DOHH2 (cell line): Measurements from ENCODE around the gene SPANXD.

Source experiments
- H3F3A ChIP-seq: fragments of 200-600 bp; sonication (generic), shearing (Covaris generic); 2 replicates; pipeline ENCODE4 v1.6.0; 2016; ENCODE audit warnings: antibody characterized with exemption, mild to moderate bottlenecking; ENCODE audit not compliant: control insufficient read depth, insufficient read depth
- H3K27ac ChIP-seq: fragments of 200-600 bp; sonication (generic); 2 replicates; pipeline ENCODE4 v1.5.1; 2014; ENCODE audit warnings: low read depth, mild to moderate bottlenecking, low read length, moderate library complexity
- H3K27me3 ChIP-seq: fragments of 200-600 bp; sonication (generic); 2 replicates; pipeline ENCODE4 v1.6.1; 2014; ENCODE audit warnings: mild to moderate bottlenecking, low read length, mixed read lengths; ENCODE audit not compliant: control insufficient read depth
- H3K36me3 ChIP-seq: fragments of 200-600 bp; sonication (generic); 2 replicates; pipeline ENCODE4 v1.6.1; 2014; ENCODE audit warnings: mild to moderate bottlenecking, low read length, moderate library complexity, mixed read lengths; ENCODE audit not compliant: control insufficient read depth
- H3K4me1 ChIP-seq: fragments of 200-600 bp; sonication (generic); 2 replicates; pipeline ENCODE4 v1.6.1; 2014; ENCODE audit warnings: mild to moderate bottlenecking, low read length, mixed read lengths; ENCODE audit not compliant: control insufficient read depth
- H3K4me2 ChIP-seq: fragments of 200-600 bp; sonication (generic); 2 replicates; pipeline ENCODE4 v1.6.0; 2014; ENCODE audit warnings: mild to moderate bottlenecking, low read length, moderate library complexity
- H3K4me3 ChIP-seq: fragments of 200-600 bp; sonication (generic); 2 replicates; pipeline ENCODE4 v1.5.1; 2014; ENCODE audit warnings: mild to moderate bottlenecking, low read length, mixed read lengths
- H3K79me2 ChIP-seq: fragments of 200-600 bp; sonication (generic); 2 replicates; pipeline ENCODE4 v1.6.1; 2014; ENCODE audit warnings: mild to moderate bottlenecking, low read length, mixed read lengths; ENCODE audit not compliant: control insufficient read depth
- H3K9me2 ChIP-seq: fragments of 200-600 bp; sonication (generic); replicated peaks from 2 replicates; pipeline ENCODE4 v1.6.1; 2014; ENCODE audit warnings: mild to moderate bottlenecking, low read length, mixed read lengths; ENCODE audit not compliant: control insufficient read depth
- H3K9me3 ChIP-seq: fragments of 200-600 bp; sonication (generic); 2 replicates; pipeline ENCODE4 v1.6.1; 2014; ENCODE audit warnings: antibody characterized with exemption, low read length, mixed read lengths; ENCODE audit not compliant: control insufficient read depth, insufficient read depth
- H4K20me1 ChIP-seq: fragments of 200-600 bp; sonication (generic); 2 replicates; pipeline ENCODE4 v1.6.0; 2014; ENCODE audit warnings: low read depth, mild to moderate bottlenecking, antibody characterized with exemption, low read length, moderate library complexity; ENCODE audit not compliant: control insufficient read depth, insufficient read depth
- EZH2phosphoT487 ChIP-seq: fragments of 200-600 bp; sonication (generic); IDR thresholded peaks from 2 replicates; pipeline ENCODE4 v1.6.1; 2017; ENCODE audit warnings: borderline replicate concordance, mild to moderate bottlenecking, antibody characterized with exemption, low read length, moderate library complexity, mixed read lengths
- TF ChIP-seq, protein P1 (sequence below): fragments of 200-600 bp; sonication (generic); IDR thresholded peaks from one replicate; pipeline ENCODE4 v1.5.1; 2014; ENCODE audit warnings: antibody characterized with exemption, mild to moderate bottlenecking, low read depth, low read length; ENCODE audit not compliant: poor library complexity, severe bottlenecking

Gene SPANXD

DNA sequence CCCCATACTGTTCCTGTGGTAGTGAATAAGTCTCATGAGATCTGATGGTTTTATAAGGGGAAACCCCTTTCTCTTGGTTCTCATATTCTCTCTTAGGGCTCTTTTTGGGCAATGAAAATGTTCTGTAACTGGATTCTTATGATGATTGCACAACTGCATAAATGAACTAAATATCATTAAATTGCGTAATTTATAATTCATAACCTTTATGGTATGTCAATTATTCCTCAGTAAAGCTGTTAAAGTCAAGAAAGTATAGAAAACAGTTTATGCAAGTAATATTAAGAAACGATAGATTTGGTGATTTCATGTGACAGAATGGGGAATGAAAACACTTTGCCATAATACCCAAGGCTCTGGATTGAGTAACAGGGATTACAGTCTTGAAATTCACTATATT lies 33.5 kb upstream of the SPANXD start:
- TF ChIP-seq, protein P1, sequence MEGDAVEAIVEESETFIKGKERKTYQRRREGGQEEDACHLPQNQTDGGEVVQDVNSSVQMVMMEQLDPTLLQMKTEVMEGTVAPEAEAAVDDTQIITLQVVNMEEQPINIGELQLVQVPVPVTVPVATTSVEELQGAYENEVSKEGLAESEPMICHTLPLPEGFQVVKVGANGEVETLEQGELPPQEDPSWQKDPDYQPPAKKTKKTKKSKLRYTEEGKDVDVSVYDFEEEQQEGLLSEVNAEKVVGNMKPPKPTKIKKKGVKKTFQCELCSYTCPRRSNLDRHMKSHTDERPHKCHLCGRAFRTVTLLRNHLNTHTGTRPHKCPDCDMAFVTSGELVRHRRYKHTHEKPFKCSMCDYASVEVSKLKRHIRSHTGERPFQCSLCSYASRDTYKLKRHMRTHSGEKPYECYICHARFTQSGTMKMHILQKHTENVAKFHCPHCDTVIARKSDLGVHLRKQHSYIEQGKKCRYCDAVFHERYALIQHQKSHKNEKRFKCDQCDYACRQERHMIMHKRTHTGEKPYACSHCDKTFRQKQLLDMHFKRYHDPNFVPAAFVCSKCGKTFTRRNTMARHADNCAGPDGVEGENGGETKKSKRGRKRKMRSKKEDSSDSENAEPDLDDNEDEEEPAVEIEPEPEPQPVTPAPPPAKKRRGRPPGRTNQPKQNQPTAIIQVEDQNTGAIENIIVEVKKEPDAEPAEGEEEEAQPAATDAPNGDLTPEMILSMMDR = no peak
- no peak for TF ChIP-seq EZH2phosphoT487
- H3K9me3 ChIP-seq = no peaks in the 10 kb centered on the region
- H3K4me3 ChIP-seq = no peak overlapping the region
- no peaks in the 10 kb centered on the region for H3K9me2 ChIP-seq
- no peaks in the 10 kb centered on the region for H3F3A ChIP-seq
- no peaks in the 10 kb centered on the region for H4K20me1 ChIP-seq
- H3K4me2 ChIP-seq = no peak overlapping the region
- H3K79me2 ChIP-seq = no peaks in the 10 kb centered on the region
- no peaks in the 10 kb centered on the region for H3K27me3 ChIP-seq
- no peak overlapping the region for H3K27ac ChIP-seq
- H3K36me3 ChIP-seq = no peaks in the 10 kb centered on the region
- H3K4me1 ChIP-seq = no peaks in the 10 kb centered on the region

DNA sequence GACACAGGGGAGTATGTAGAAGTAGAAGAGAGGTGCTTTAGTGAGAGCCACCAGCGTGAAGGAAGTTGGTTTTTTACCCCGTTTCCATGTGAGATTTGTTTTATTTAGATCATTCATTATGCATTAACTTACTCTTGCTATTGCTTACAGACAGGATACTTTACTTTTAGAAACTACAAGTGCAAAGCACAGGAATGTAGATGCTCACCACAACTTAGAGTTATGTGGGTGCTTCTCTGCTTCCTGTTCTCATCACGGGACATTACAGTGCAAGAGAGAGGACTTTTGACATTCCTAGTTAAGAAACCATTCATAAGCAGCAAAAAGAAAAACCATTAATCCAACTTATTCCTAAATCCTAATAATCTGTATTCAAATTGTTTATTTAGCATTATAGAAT lies 25.6 kb upstream of the SPANXD start:
- no peak for TF ChIP-seq EZH2phosphoT487
- TF ChIP-seq, protein P1 = no peak
- Histone ChIP-seq H3K36me3 (no peaks in the 10 kb centered on the region), H3K4me3 (no peak overlapping the region), H3K4me1 (no peaks in the 10 kb centered on the region), H4K20me1 (no peaks in the 10 kb centered on the region), H3K9me2 (no peaks in the 10 kb centered on the region), H3K79me2 (no peaks in the 10 kb centered on the region), H3K27ac (no peak overlapping the region), H3K27me3 (no peaks in the 10 kb centered on the region), H3K9me3 (no peaks in the 10 kb centered on the region), H3F3A (no peaks in the 10 kb centered on the region), H3K4me2 (no peak overlapping the region)

DNA sequence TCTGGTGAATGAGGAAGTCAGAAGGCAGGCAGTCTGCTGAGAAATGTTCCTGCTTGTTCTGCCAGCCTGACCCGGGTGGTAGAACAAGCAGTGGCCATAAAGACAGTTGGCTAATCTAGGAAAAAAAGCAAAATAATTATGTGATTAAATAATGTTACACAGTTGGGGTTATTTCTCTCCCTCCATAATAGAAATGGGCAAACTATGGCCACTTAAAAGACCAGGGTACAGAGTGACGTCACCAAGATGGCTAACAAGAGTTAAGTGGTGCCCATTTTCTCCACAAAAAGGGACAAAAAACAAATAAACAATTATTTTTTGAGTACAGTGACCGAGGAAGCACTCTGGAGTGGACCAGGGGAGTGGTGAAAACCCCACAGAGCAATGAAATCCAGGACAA lies 16.1 kb upstream of the SPANXD start:
- Histone ChIP-seq H3K4me2 (no peak overlapping the region), H3K9me3 (no peaks in the 10 kb centered on the region), H3K36me3 (no peaks in the 10 kb centered on the region), H3K9me2 (no peaks in the 10 kb centered on the region), H3K27me3 (no peaks in the 10 kb centered on the region), H4K20me1 (no peaks in the 10 kb centered on the region), H3K27ac (no peak overlapping the region), H3K4me3 (no peak overlapping the region), H3F3A (no peaks in the 10 kb centered on the region), H3K4me1 (no peaks in the 10 kb centered on the region), H3K79me2 (no peaks in the 10 kb centered on the region)
- TF ChIP-seq EZH2phosphoT487 = no peak
- TF ChIP-seq, protein P1 = no peak

DNA sequence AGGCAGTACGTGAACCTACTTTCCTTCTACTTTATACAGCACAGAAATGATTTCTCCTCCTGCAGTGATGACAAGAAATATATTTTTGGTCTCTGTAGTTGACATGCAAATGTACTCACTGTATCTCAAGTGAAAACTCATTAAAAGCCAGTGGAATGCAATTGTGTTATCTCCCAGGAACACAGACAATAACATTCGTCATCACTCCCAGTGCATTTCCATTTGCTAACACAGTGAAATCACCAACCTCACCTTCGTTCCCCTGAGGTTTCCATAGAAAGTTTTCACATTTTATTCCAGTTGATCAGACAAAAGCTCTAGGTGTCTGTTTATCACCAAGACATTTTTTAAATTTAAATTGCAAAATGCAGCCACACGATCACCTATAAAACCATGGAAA lies 2.5 kb upstream of the SPANXD start:
- Histone ChIP-seq H3K4me3 (no peak overlapping the region), H3K9me3 (no peaks in the 10 kb centered on the region), H3K27ac (no peak overlapping the region), H3K79me2 (no peaks in the 10 kb centered on the region), H3F3A (no peaks in the 10 kb centered on the region), H3K4me2 (no peak overlapping the region), H3K36me3 (no peaks in the 10 kb centered on the region), H3K4me1 (no peaks in the 10 kb centered on the region), H3K9me2 (no peaks in the 10 kb centered on the region), H4K20me1 (no peaks in the 10 kb centered on the region), H3K27me3 (no peaks in the 10 kb centered on the region)
- TF ChIP-seq EZH2phosphoT487 = no peak
- TF ChIP-seq, protein P1 = no peak
